Loucy (cell line): ENCODE measurements around the gene DIO3.
A peak's percentile ranks its signal among the peaks of the same experiment; 100 is the strongest.

Source experiments
- H2AFZ ChIP-seq: fragments of 200-600 bp; sonication (generic); 2 replicates; pipeline ENCODE4 v1.6.0; 2016; ENCODE audit warnings: antibody characterized with exemption, mild to moderate bottlenecking, low read length, moderate library complexity
- H3F3A ChIP-seq: fragments of 200-600 bp; 2 replicates; pipeline ENCODE4 v1.6.0; 2016; ENCODE audit warnings: antibody characterized with exemption, low read depth, mild to moderate bottlenecking
- H3K27me3 ChIP-seq: fragments of 200-600 bp; sonication (generic); 2 replicates; pipeline ENCODE4 v1.6.1; 2014; ENCODE audit warnings: low read length, mild to moderate bottlenecking; ENCODE audit not compliant: insufficient read depth, poor library complexity, severe bottlenecking
- H3K36me3 ChIP-seq: fragments of 200-600 bp; sonication (generic); 2 replicates; pipeline ENCODE4 v1.6.1; 2016; ENCODE audit warnings: low read length; ENCODE audit not compliant: insufficient read depth
- H3K4me1 ChIP-seq: fragments of 200-600 bp; sonication (generic); 2 replicates; pipeline ENCODE4 v1.5.1; 2014; ENCODE audit warnings: low read length, mild to moderate bottlenecking; ENCODE audit not compliant: insufficient read depth, poor library complexity, severe bottlenecking
- H3K4me2 ChIP-seq: fragments of 200-600 bp; sonication (generic); 2 replicates; pipeline ENCODE4 v1.6.0; 2014; ENCODE audit warnings: antibody characterized with exemption, low read length, low read depth, mild to moderate bottlenecking; ENCODE audit not compliant: poor library complexity, severe bottlenecking
- H3K4me3 ChIP-seq: fragments of 200-600 bp; sonication (generic); 2 replicates; pipeline ENCODE4 v1.5.1; 2014; ENCODE audit warnings: low read length, mild to moderate bottlenecking, mixed read lengths; ENCODE audit not compliant: poor library complexity, severe bottlenecking
- H3K79me2 ChIP-seq: fragments of 200-600 bp; sonication (generic); 2 replicates; pipeline ENCODE4 v1.6.1; 2014; ENCODE audit warnings: low read length; ENCODE audit not compliant: insufficient read depth
- H3K9ac ChIP-seq: fragments of 200-600 bp; sonication (generic); 2 replicates; pipeline ENCODE4 v1.6.0; 2014; ENCODE audit warnings: mild to moderate bottlenecking, low read depth, low read length, moderate library complexity; ENCODE audit not compliant: poor library complexity, severe bottlenecking
- H3K9me2 ChIP-seq: fragments of 200-600 bp; sonication (generic); replicated peaks from 2 replicates; pipeline ENCODE4 v1.6.1; 2016; ENCODE audit warnings: low read depth, low read length, mixed read lengths
- H3K9me3 ChIP-seq: fragments of 200-600 bp; sonication (generic); 2 replicates; pipeline ENCODE4 v1.6.1; 2014; ENCODE audit warnings: mild to moderate bottlenecking, antibody characterized with exemption, low read length, low read depth; ENCODE audit not compliant: insufficient read depth
- H4K20me1 ChIP-seq: fragments of 200-600 bp; sonication (generic); 2 replicates; pipeline ENCODE4 v1.6.0; 2014; ENCODE audit warnings: antibody characterized with exemption, low read length, mild to moderate bottlenecking; ENCODE audit not compliant: insufficient read depth, poor library complexity, severe bottlenecking
- EZH2phosphoT487 ChIP-seq: fragments of 200-600 bp; IDR thresholded peaks from 2 replicates; pipeline ENCODE4 v1.6.1; 2018; ENCODE audit warnings: antibody characterized with exemption, mild to moderate bottlenecking, moderate library complexity, borderline replicate concordance
- TF ChIP-seq, protein P1 (sequence below): fragments of 200-600 bp; sonication (generic); conservative IDR thresholded peaks from 2 replicates; pipeline ENCODE4 v1.5.1; 2014; ENCODE audit warnings: mild to moderate bottlenecking, antibody characterized with exemption, low read length

DIO3 gene

DNA sequence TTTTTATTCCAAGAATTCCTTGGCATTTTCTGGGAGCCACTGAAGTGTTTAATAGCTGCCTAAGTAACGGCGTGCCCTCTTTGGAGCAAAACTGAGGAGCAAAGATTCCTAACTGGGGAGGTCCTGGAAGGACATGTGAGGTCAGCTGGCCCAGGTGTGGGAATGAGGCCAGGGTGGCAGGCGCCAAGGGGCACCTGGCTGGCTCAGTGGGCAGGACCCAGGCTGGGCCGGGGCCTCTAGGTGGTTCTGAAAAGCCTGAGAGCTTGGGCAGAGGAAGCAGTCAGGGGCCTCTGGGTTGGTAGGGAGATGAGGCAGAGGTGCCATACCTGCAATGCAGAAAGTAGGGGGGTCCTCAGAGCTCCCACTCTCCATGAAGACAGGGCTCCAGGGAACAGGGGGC is 27.1 kb upstream of the DIO3 start:
- no peak overlapping the region for H3K9ac ChIP-seq

DNA sequence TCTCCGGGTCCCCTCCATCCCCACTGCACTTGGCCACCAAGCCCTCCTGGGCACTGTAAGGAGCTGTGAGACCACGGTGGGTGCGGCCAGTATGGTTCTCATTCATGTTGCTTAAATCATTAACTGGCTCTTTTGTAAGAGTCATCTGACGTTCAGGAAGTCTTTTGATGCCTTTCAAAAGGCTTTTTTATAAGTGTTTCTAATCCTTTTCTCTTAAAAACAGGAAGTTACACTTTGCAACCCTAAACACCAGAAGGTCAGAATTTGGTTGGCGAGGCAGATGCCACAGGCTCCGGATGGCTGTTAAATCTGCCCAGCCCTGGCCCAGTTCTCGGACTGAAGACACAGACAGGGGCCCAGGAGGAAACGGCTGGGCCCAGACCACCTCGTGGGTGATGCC is 26.1 kb upstream of the DIO3 start:
- H3F3A ChIP-seq = no peaks in the 10 kb centered on the region
- no peaks in the 10 kb centered on the region for H3K9me2 ChIP-seq
- no peaks in the 10 kb centered on the region for H4K20me1 ChIP-seq
- H3K9ac ChIP-seq = no peak overlapping the region
- no peak overlapping the region for H2AFZ ChIP-seq
- no peaks in the 10 kb centered on the region for H3K36me3 ChIP-seq
- peaks cover 21% of the 10 kb centered on the region for H3K4me1 ChIP-seq
- TF ChIP-seq, protein P1, sequence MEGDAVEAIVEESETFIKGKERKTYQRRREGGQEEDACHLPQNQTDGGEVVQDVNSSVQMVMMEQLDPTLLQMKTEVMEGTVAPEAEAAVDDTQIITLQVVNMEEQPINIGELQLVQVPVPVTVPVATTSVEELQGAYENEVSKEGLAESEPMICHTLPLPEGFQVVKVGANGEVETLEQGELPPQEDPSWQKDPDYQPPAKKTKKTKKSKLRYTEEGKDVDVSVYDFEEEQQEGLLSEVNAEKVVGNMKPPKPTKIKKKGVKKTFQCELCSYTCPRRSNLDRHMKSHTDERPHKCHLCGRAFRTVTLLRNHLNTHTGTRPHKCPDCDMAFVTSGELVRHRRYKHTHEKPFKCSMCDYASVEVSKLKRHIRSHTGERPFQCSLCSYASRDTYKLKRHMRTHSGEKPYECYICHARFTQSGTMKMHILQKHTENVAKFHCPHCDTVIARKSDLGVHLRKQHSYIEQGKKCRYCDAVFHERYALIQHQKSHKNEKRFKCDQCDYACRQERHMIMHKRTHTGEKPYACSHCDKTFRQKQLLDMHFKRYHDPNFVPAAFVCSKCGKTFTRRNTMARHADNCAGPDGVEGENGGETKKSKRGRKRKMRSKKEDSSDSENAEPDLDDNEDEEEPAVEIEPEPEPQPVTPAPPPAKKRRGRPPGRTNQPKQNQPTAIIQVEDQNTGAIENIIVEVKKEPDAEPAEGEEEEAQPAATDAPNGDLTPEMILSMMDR = no peak
- TF ChIP-seq EZH2phosphoT487 = no peak
- H3K79me2 ChIP-seq = no peaks in the 10 kb centered on the region
- H3K9me3 ChIP-seq = no peaks in the 10 kb centered on the region
- H3K4me3 ChIP-seq = no peak overlapping the region
- no peaks in the 10 kb centered on the region for H3K27me3 ChIP-seq
- H3K4me2 ChIP-seq = peak overlapping the region; percentile 56

More for the DNA sequence above, 27.1 kb upstream of the DIO3 start:
- Histone ChIP-seq H3K9me2 (no peaks in the 10 kb centered on the region), H3K27me3 (no peaks in the 10 kb centered on the region), H3K36me3 (no peaks in the 10 kb centered on the region), H3K9me3 (no peaks in the 10 kb centered on the region), H3K4me3 (no peak overlapping the region), H3K4me2 (no peak overlapping the region), H2AFZ (no peak overlapping the region), H3F3A (no peaks in the 10 kb centered on the region), H4K20me1 (no peaks in the 10 kb centered on the region), H3K79me2 (no peaks in the 10 kb centered on the region), H3K4me1 (peaks cover 31% of the 10 kb centered on the region)
- no peak for TF ChIP-seq EZH2phosphoT487
- TF ChIP-seq, protein P1 = no peak

DNA sequence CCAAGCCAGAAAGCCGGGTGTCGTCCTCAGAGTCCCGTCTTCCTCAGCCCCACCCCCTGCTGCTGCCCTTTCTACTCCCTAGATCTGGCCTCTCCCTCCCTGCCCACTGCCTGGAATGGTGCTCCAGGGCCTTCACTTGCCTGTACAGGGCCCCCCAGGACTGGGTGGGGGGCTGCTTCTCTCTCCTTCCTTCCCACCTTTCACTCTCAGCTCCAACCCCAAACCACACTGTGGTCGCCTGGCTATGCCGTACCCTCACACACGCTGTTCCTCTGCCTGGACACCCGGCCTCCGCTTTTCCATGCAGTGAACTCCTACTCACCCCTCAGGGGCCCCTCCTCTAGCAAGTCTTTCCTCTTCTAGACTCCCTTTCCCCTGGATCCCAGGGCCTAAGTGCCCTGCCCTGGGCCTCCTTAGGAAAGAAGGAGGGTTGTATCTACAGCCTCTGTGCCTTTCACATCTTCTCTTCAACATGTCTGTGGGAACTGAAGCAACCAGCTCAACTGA is 25.5 kb upstream of the DIO3 start:
- no peaks in the 10 kb centered on the region for H3K27me3 ChIP-seq
- H3K4me2 ChIP-seq = peak overlapping the region; percentile 56

More for the DNA sequence above, 25.5 kb upstream of the DIO3 start:
- no peaks in the 10 kb centered on the region for H3K36me3 ChIP-seq
- no peaks in the 10 kb centered on the region for H3K9me2 ChIP-seq
- H3F3A ChIP-seq = no peaks in the 10 kb centered on the region
- no peaks in the 10 kb centered on the region for H4K20me1 ChIP-seq
- no peak overlapping the region for H3K4me3 ChIP-seq
- no peaks in the 10 kb centered on the region for H3K79me2 ChIP-seq
- H3K4me1 ChIP-seq = peaks cover 19% of the 10 kb centered on the region
- TF ChIP-seq, protein P1 = no peak
- TF ChIP-seq EZH2phosphoT487 = no peak
- H3K9me3 ChIP-seq = no peaks in the 10 kb centered on the region
- no peak overlapping the region for H2AFZ ChIP-seq
- H3K9ac ChIP-seq = no peak overlapping the region
